Astrocyte of the cerebellum (primary cell): ENCODE data around the gene STS.
A peak's percentile ranks its signal among the peaks of the same experiment; 100 is the strongest.

ENCODE experiments used
- DNase-seq: peaks from one replicate; pipeline ENCODE4 v3.0.0-alpha.2; 2011; ENCODE audit warnings: low read depth
- H3K4me3 ChIP-seq: 2 replicates; pipeline ENCODE4 v1.5.1; 2011; ENCODE audit warnings: mild to moderate bottlenecking, low read depth, low read length, moderate library complexity
- CTCF ChIP-seq: IDR thresholded peaks from 2 replicates; pipeline ENCODE4 v1.5.1; 2012; ENCODE audit warnings: low read length, low read depth, moderate library complexity, mild to moderate bottlenecking; ENCODE audit errors: missing control alignments
- in situ Hi-C: cut with HindIII; loops from 2 replicates; pipeline ENCODE4 v1.10.0; 2017; ENCODE audit warnings: low sequenced_read_pairs

The STS gene

DNA sequence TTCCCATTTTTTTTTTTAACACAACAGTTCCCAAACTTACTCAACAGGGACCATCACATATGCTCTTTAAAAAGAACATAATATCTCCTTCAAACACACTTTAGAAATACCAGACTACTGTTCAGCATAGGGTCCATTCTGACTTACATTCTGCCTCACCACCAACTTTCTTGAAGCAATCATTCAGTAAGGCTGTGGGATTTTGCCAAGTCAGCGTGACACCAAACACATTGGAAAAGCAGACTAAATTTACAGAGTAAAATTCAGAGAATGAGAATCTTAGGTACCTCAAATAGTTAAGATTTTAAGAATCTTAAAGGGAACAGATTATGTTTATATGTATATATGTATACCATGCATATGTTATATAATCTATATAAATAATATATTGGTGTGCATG lies 7.7 kb downstream of the STS start:
- DNase-seq: no peak
- no peak for TF ChIP-seq CTCF
- H3K4me3 ChIP-seq: no peak overlapping the region
- in situ Hi-C loops: no loop called here

GRCh38 chrX:7156879-7157278 lies 9.4 kb downstream of the STS start:
- TF ChIP-seq CTCF: no peak
- no peak for DNase-seq
- in situ Hi-C loops: no loop called here
- H3K4me3 ChIP-seq: no peak overlapping the region

DNA sequence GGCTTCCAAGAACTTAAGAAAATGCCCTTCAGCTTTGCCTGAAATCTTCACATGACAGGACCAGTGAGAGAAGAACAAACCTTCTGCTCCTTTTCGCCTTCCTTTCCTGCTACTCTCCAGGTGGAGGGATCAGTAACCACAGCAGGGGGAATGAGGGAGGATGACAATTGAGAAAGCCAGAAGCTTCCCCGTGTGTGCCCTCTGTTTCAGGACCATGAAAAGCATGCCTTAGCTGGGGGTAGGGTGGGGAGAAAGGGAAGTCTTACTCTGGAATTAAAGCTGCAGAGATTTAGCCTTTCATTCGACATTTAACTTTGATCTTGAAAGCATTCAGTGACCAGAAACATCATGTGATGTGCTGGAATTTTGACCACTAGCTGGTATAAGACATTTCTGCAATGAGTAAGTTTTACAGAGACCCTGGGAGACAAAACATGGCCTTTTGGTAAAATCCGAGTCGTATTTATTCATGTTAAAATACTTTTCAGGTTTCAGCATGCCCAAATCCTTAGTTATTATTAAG lies 11.0 kb downstream of the STS start:
- DNase-seq: peak; percentile 42
- in situ Hi-C loops: no loop called here
- no peak overlapping the region for H3K4me3 ChIP-seq
- TF ChIP-seq CTCF: no peak

- DNase-seq: no peak
- in situ Hi-C loops: no loop called here
- no peak overlapping the region for H3K4me3 ChIP-seq
- no peak for TF ChIP-seq CTCF
Observed at GRCh38 chrX:7159149-7159861, 11.8 kb downstream of the STS start.

DNA sequence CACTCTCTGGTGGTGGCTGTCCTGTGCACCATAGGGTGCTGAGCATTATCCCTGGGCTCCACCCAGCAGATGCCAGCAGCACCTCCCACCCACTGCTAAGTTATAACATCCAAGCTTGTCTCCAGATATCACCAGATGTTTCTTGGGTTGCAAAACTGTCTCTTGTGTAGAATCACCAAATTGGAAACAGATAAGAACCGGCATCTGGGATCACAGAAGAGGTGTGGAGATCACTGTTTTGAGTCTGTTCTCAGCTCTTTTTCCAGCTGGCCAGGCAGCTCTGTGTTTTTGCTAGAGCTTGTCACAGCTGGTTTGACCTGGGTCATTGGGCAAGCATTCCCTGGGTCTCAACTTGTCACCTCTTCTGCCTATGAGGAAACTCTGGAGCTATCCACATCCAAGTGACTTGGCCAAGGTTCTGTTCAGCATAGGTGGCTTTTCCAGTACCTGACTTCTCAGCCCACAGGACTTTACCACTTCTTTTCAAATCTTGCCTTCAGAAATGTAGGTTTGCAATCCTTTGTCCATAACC lies 15.7 kb downstream of the STS start:
- no peak for DNase-seq
- H3K4me3 ChIP-seq: no peak overlapping the region
- no peak for TF ChIP-seq CTCF
- in situ Hi-C loops: no loop called here

DNA sequence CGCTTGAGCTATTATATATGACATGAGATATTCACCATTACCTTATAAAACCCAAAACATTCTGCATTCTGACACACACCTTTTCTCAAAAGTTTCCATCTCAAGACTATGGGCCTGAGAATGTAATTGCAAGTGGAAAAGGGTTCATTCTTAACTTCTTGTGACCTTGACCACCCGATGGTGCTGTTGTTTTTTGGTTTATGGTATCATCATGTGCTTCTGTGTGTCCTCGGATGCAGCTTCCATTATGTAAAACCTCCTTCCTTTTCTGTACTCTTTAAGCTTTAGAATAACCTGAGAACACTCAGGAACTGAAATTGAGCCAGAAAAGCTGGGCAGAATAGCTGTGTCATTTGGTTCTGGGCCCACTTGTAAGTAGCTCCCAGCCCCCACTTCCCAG lies 16.7 kb downstream of the STS start:
- in situ Hi-C loops: no loop called here
- H3K4me3 ChIP-seq: no peak overlapping the region
- DNase-seq: no peak
- no peak for TF ChIP-seq CTCF
